Liver (tissue), 9 donors: ENCODE measurements around the gene ACTR3C. TPM values are rescaled to one million over a fixed set of nuclear protein-coding genes. Genes with fewer than 3 reads are reported as not detected.

ENCODE experiments used
- DNase-seq: peaks from one replicate; pipeline ENCODE4 v3.0.0-alpha.2; 2017; ENCODE audit warnings: low spot score
- H3K27ac ChIP-seq, 2 donors: one replicate each; pipeline ENCODE4 v1.7.0; 2013; ENCODE audit warnings: inconsistent platforms in 2 of 2, low read length in 2 of 2, control low read depth in 1 of 2, low read depth in 1 of 2, mild to moderate bottlenecking in 1 of 2
- H3K27me3 ChIP-seq, 4 donors: one replicate each; pipeline versions ENCODE4 v1.6.1 to v1.7.0; 2013; ENCODE audit warnings: low read length in 3 of 4, inconsistent platforms in 1 of 4, mild to moderate bottlenecking in 1 of 4, moderate library complexity in 1 of 4; ENCODE audit not compliant: control insufficient read depth in 4 of 4, insufficient read depth in 4 of 4
- H3K36me3 ChIP-seq, 4 donors: one replicate each; pipeline versions ENCODE4 v1.6.1 to v1.7.0; 2013; ENCODE audit warnings: low read length in 3 of 4, mild to moderate bottlenecking in 3 of 4, low read depth in 1 of 4, moderate library complexity in 1 of 4; ENCODE audit not compliant: control insufficient read depth in 4 of 4, insufficient read depth in 3 of 4
- H3K4me1 ChIP-seq, 4 donors: one replicate each; pipeline versions ENCODE4 v1.6.1 to v1.7.0; 2013; ENCODE audit warnings: low read length in 3 of 4, mild to moderate bottlenecking in 3 of 4, moderate library complexity in 1 of 4; ENCODE audit not compliant: control insufficient read depth in 4 of 4, insufficient read depth in 4 of 4
- H3K4me3 ChIP-seq, 3 donors: one replicate each; pipeline versions ENCODE4 v1.6.1 to v1.7.0; 2013; ENCODE audit warnings: low read length in 3 of 3, control low read depth in 1 of 3, low read depth in 1 of 3, mild to moderate bottlenecking in 1 of 3
- H3K9ac ChIP-seq, 2 donors: one replicate each; pipeline ENCODE4 v1.7.0; 2013; ENCODE audit warnings: low read length in 2 of 2, mild to moderate bottlenecking in 2 of 2, moderate library complexity in 2 of 2, control low read depth in 1 of 2, low read depth in 1 of 2
- H3K9me3 ChIP-seq, 4 donors: one replicate each; pipeline versions ENCODE4 v1.6.1 to v1.7.0; 2013; ENCODE audit warnings: low read length in 3 of 4; ENCODE audit not compliant: control insufficient read depth in 4 of 4
- CTCF ChIP-seq: fragments of 150-350 bp; IDR thresholded peaks from 2 replicates; pipeline ENCODE4 v1.5.1; 2017; ENCODE audit warnings: improper control_type of control experiment, low read depth, low read length; ENCODE audit not compliant: missing input control
- EGR1 ChIP-seq, 2 donors: IDR thresholded peaks; 2 replicates each; pipeline ENCODE4 v1.6.1; 2016 to 2018; ENCODE audit warnings: antibody characterized with exemption in 2 of 2, low read depth in 2 of 2
- FOXA1 ChIP-seq: IDR thresholded peaks from 2 replicates; pipeline ENCODE4 v1.6.1; 2016; ENCODE audit warnings: antibody characterized with exemption
- FOXA2 ChIP-seq: IDR thresholded peaks from 2 replicates; pipeline ENCODE4 v1.6.1; 2016; ENCODE audit warnings: antibody characterized with exemption
- GABPA ChIP-seq, 2 donors: IDR thresholded peaks in 1 of 2; conservative IDR thresholded peaks in 1 of 2; 2 replicates each; pipeline ENCODE4 v1.6.1; 2016; ENCODE audit warnings: antibody characterized with exemption in 2 of 2, mild to moderate bottlenecking in 1 of 2, moderate library complexity in 1 of 2
- HNF4A ChIP-seq, 2 donors: conservative IDR thresholded peaks; 2 replicates each; pipeline ENCODE4 v1.6.1; 2016; ENCODE audit warnings: antibody characterized with exemption in 2 of 2, mild to moderate bottlenecking in 2 of 2
- HNF4G ChIP-seq: IDR thresholded peaks from 2 replicates; pipeline ENCODE4 v1.6.1; 2016; ENCODE audit warnings: antibody characterized with exemption
- JUND ChIP-seq, 2 donors: IDR thresholded peaks; 2 replicates each; pipeline ENCODE4 v1.6.1; 2016; ENCODE audit warnings: antibody characterized with exemption in 2 of 2
- MAX ChIP-seq: IDR thresholded peaks from 2 replicates; pipeline ENCODE4 v1.6.1; 2016; ENCODE audit warnings: antibody characterized with exemption
- NR2F2 ChIP-seq: IDR thresholded peaks from 2 replicates; pipeline ENCODE4 v1.6.1; 2016; ENCODE audit warnings: antibody characterized with exemption
- RAD21 ChIP-seq, 2 donors: IDR thresholded peaks; 2 replicates each; pipeline ENCODE4 v1.6.1; 2016; ENCODE audit warnings: antibody characterized with exemption in 2 of 2, mild to moderate bottlenecking in 2 of 2
- RXRA ChIP-seq, 2 donors: IDR thresholded peaks; 2 replicates each; pipeline ENCODE4 v1.6.1; 2017 to 2018; ENCODE audit warnings: antibody characterized with exemption in 2 of 2, mild to moderate bottlenecking in 1 of 2
- SP1 ChIP-seq: IDR thresholded peaks from 2 replicates; pipeline ENCODE4 v1.6.1; 2018; ENCODE audit warnings: antibody characterized with exemption, mild to moderate bottlenecking
- TAF1 ChIP-seq: conservative IDR thresholded peaks from 2 replicates; pipeline ENCODE4 v1.6.1; 2016; ENCODE audit warnings: antibody characterized with exemption, mild to moderate bottlenecking
- YY1 ChIP-seq: IDR thresholded peaks from 2 replicates; pipeline ENCODE4 v1.6.1; 2016; ENCODE audit warnings: antibody characterized with exemption, mild to moderate bottlenecking
- ZBTB33 ChIP-seq: IDR thresholded peaks from 2 replicates; pipeline ENCODE4 v1.6.1; 2016; ENCODE audit warnings: antibody characterized with exemption
- WGBS: extraction: QIAGEN DNeasy Blood & Tissue Kit; methylation state at CpG from one replicate; pipeline ENCODE4 v1.1.7; 2013; 5-methylcytosine and 5-hydroxymethylcytosine counted together
- polyA plus RNA-seq, 2 donors: library from polyadenylated mRNA; stranded (reverse) in 1 of 2; unstranded in 1 of 2; fragments of 200-250 nt in 1 of 2; fragments of >200 nt in 1 of 2; fragmentation: Nextera tagmentation in 1 of 2; extraction: Ambion mirVana in 1 of 2; gene quantifications; one replicate each; pipeline versions ENCODE4 v1.2.1 to v1.2.3, GENCODE V29; 2013 to 2015
- total RNA-seq, 2 donors: library from RNA; depleted of rRNA; stranded (reverse); fragments of >200 nt; gene quantifications; one replicate each; pipeline ENCODE4 v1.2.3, GENCODE V29; 2014
- TF ChIP-seq, protein P1 (sequence below): IDR thresholded peaks from 2 replicates; pipeline ENCODE4 v1.6.1; 2016; ENCODE audit warnings: antibody characterized with exemption, mild to moderate bottlenecking
- TF ChIP-seq, protein P2 (sequence below): IDR thresholded peaks from 2 replicates; pipeline ENCODE4 v1.6.1; 2016; ENCODE audit warnings: antibody characterized with exemption
- donor health status: healthy.
- donor health status: healthy.
- donor health status: healthy.
- donor health status: healthy.
- donor health status: healthy.

The ACTR3C gene
- total and polyA plus RNA-seq, 4 donors, result 3.0 to 61.7 (median 28.3) TPM

DNA sequence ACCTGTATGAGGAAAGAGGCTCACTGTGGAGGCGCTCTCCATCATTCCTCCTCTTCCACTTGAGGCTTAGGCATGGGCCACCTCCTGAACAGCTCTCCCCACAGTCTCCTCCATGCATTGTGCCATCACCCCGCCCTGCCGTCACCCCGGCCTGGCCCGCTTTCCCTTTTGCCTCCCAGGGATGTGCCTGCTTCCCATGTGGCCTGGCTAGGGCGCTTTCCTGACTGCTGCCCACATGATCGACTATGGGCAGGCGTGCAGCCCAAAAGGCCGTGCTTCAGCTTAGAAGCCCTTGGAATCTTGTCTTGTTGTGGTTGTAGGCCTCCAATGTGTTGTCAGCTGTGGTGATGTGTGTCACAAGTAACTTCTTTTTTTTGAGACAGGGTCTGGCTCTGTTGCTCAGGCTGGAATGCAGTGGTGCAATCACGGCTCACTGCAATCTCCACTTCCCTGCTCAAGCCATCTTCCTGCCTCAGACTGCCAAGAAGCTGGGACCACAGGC lies 1.8 kb upstream of the ACTR3C start:
- no peak for TF ChIP-seq NR2F2
- TF ChIP-seq, protein P1, sequence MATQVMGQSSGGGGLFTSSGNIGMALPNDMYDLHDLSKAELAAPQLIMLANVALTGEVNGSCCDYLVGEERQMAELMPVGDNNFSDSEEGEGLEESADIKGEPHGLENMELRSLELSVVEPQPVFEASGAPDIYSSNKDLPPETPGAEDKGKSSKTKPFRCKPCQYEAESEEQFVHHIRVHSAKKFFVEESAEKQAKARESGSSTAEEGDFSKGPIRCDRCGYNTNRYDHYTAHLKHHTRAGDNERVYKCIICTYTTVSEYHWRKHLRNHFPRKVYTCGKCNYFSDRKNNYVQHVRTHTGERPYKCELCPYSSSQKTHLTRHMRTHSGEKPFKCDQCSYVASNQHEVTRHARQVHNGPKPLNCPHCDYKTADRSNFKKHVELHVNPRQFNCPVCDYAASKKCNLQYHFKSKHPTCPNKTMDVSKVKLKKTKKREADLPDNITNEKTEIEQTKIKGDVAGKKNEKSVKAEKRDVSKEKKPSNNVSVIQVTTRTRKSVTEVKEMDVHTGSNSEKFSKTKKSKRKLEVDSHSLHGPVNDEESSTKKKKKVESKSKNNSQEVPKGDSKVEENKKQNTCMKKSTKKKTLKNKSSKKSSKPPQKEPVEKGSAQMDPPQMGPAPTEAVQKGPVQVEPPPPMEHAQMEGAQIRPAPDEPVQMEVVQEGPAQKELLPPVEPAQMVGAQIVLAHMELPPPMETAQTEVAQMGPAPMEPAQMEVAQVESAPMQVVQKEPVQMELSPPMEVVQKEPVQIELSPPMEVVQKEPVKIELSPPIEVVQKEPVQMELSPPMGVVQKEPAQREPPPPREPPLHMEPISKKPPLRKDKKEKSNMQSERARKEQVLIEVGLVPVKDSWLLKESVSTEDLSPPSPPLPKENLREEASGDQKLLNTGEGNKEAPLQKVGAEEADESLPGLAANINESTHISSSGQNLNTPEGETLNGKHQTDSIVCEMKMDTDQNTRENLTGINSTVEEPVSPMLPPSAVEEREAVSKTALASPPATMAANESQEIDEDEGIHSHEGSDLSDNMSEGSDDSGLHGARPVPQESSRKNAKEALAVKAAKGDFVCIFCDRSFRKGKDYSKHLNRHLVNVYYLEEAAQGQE, result no peak
- H3K36me3 ChIP-seq, result peaks cover 2 to 18% (median 11%) of the 10 kb centered on the region in 4 donors
- 84% methylated on average over 10 of the region's 10 CpGs for WGBS
- H3K9ac ChIP-seq, result peak overlapping the region in 1 of 2 donors; percentile 24
- H3K9me3 ChIP-seq, result no peaks in the 10 kb centered on the region
- DNase-seq, result no peak
- peak overlapping the region in 2 of 3 donors; percentile 8 to 59 for H3K4me3 ChIP-seq
- peak overlapping the region; percentile 84 to 96 for H3K27ac ChIP-seq
- H3K27me3 ChIP-seq, result no peaks in the 10 kb centered on the region
- peaks cover 3 to 40% (median 23%) of the 10 kb centered on the region in 4 donors for H3K4me1 ChIP-seq

GRCh38 chr7:150324373-150324961 lies 1.1 kb upstream of the ACTR3C start:
- peaks cover 6 to 47% (median 28%) of the 10 kb centered on the region in 4 donors for H3K4me1 ChIP-seq
- H3K36me3 ChIP-seq, result peaks cover 2 to 16% (median 10%) of the 10 kb centered on the region in 4 donors
- WGBS, result 31% methylated on average over 12 of the region's 12 CpGs
- no peaks in the 10 kb centered on the region for H3K27me3 ChIP-seq
- peak overlapping the region; percentile 59 to 82 (median 75) for H3K4me3 ChIP-seq
- H3K9me3 ChIP-seq, result no peaks in the 10 kb centered on the region
- H3K9ac ChIP-seq, result peak overlapping the region; percentile 43 to 98
- no peak for DNase-seq
- H3K27ac ChIP-seq, result peak overlapping the region; percentile 84 to 96
- TF ChIP-seq RAD21 (IDR thresholded peaks at IDR 0.05) (peak; percentile 27 to 43), ZBTB33 (no peak), NR2F2 (peak; percentile 85), TAF1 (peak; percentile 69), GABPA (IDR thresholded peaks at IDR 0.05 in 1 of 2, conservative IDR thresholded peaks at IDR 0.05 in 1 of 2) (peak in 1 of 2 donors; percentile 77), HNF4G (peak; percentile 43), EGR1 (IDR thresholded peaks at IDR 0.05; ENCODE audit: low read depth in 2 of 2) (peak; percentile 36 to 78), FOXA1 (no peak), MAX (peak; percentile 50), SP1 (peak; percentile 66), CTCF (no peak), YY1 (peak; percentile 60), HNF4A (conservative IDR thresholded peaks at IDR 0.05) (peak; percentile 75 to 77), FOXA2 (no peak), JUND (IDR thresholded peaks at IDR 0.05) (no peak), RXRA (IDR thresholded peaks at IDR 0.05) (peak; percentile 57 to 61)
- TF ChIP-seq, protein P2, sequence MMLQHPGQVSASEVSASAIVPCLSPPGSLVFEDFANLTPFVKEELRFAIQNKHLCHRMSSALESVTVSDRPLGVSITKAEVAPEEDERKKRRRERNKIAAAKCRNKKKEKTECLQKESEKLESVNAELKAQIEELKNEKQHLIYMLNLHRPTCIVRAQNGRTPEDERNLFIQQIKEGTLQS, result no peak
- TF ChIP-seq, protein P1, result peak; percentile 67
